ENCODE measurements around the gene STK36. TPM values are rescaled to one million over a fixed set of nuclear protein-coding genes. Genes with fewer than 3 reads are reported as not detected.

STK36 gene
- total and polyA plus RNA-seq, 2 donors (not counting 3 experiments of a cell fraction or from before 2014, with no cell fraction given) = 40.9 to 65.2 TPM

DNA sequence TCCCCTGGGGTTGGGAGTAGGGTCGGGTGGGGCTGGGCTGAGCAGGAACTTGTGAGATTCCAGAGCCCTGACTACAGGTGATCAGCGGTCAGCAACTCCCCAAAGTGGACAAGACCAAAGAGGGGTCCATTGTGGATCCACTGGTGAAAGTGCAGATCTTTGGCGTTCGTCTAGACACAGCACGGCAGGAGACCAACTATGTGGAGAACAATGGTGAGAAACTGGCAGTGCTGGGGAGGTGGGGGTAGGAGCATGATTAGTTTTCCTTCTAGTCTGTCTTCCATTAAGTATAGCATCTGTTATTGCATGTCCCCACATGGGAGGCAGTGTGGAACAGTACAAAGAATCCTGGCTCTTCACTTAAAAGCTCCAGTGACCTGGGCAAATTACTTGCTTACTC lies 36.2 kb upstream of the STK36 start:
- no peak for TF ChIP-seq POLR2A (IDR thresholded peaks at IDR 0.05; ENCODE audit: low read depth, low read length)
- TF ChIP-seq FOS (IDR thresholded peaks at IDR 0.05; ENCODE audit: borderline replicate concordance, insufficient read depth, low read length) = no peak
- no peak for TF ChIP-seq POLR2AphosphoS5 (IDR thresholded peaks at IDR 0.05; ENCODE audit: insufficient read depth, low read depth, low read length)
- TF ChIP-seq, protein P1, sequence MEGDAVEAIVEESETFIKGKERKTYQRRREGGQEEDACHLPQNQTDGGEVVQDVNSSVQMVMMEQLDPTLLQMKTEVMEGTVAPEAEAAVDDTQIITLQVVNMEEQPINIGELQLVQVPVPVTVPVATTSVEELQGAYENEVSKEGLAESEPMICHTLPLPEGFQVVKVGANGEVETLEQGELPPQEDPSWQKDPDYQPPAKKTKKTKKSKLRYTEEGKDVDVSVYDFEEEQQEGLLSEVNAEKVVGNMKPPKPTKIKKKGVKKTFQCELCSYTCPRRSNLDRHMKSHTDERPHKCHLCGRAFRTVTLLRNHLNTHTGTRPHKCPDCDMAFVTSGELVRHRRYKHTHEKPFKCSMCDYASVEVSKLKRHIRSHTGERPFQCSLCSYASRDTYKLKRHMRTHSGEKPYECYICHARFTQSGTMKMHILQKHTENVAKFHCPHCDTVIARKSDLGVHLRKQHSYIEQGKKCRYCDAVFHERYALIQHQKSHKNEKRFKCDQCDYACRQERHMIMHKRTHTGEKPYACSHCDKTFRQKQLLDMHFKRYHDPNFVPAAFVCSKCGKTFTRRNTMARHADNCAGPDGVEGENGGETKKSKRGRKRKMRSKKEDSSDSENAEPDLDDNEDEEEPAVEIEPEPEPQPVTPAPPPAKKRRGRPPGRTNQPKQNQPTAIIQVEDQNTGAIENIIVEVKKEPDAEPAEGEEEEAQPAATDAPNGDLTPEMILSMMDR (IDR thresholded peaks at IDR 0.05; ENCODE audit: extremely low read depth in 1 of 2, insufficient read depth in 1 of 2, low read depth in 1 of 2, low read length in 2 of 2) = no peak
- no peak for TF ChIP-seq MYC (IDR thresholded peaks at IDR 0.05; ENCODE audit: low read depth, low read length)
- TF ChIP-seq GATA2 (IDR thresholded peaks at IDR 0.05; ENCODE audit: insufficient read depth, insufficient read length, low read depth, low read length) = no peak
- TF ChIP-seq JUN (IDR thresholded peaks at IDR 0.05; ENCODE audit: borderline replicate concordance, insufficient read depth, insufficient read length, low read depth) = no peak
- TF ChIP-seq EZH2 (IDR thresholded peaks at IDR 0.05; ENCODE audit: borderline replicate concordance, low read depth, low read length, severe bottlenecking) = no peak
- TF ChIP-seq, protein P2, sequence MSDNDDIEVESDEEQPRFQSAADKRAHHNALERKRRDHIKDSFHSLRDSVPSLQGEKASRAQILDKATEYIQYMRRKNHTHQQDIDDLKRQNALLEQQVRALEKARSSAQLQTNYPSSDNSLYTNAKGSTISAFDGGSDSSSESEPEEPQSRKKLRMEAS (IDR thresholded peaks at IDR 0.05; ENCODE audit: insufficient read depth, insufficient read length) = no peak
- no peaks in the 10 kb centered on the region for H3K27me3 ChIP-seq (ENCODE audit: control insufficient read depth in 2 of 2, insufficient read depth in 2 of 2, low read length in 2 of 2)
- FAIRE-seq (no peak), DNase-seq (ENCODE audit: low read depth, low spot score) (no peak)
- H2AFZ ChIP-seq (ENCODE audit: low read depth, low read length) = no peak overlapping the region
- no peak overlapping the region for H3K27ac ChIP-seq (ENCODE audit: insufficient read depth, low read depth, low read length)
- H3K4me3 ChIP-seq (replicated peaks in 1 of 3; ENCODE audit: insufficient read depth in 1 of 3, low read depth in 1 of 3, low read length in 3 of 3) = no peak overlapping the region
- no peak overlapping the region for H3K9ac ChIP-seq (replicated peaks; ENCODE audit: extremely low read depth, insufficient read depth, low read length)
- no TSS peak for BruUV-seq (replicated peaks)
- peaks cover 22 to 40% of the 10 kb centered on the region in 2 experiments for H3K36me3 ChIP-seq (ENCODE audit: control insufficient read depth in 2 of 2, extremely low read depth in 1 of 2, insufficient read depth in 2 of 2, low read length in 2 of 2)
- no peaks in the 10 kb centered on the region for H3K9me3 ChIP-seq (replicated peaks; ENCODE audit: control insufficient read depth, insufficient read depth, low read length)
- H3K4me1 ChIP-seq (ENCODE audit: control insufficient read depth, extremely low read depth, insufficient read depth, low read length) = peaks cover 18% of the 10 kb centered on the region
- intact Hi-C loops (cut with micrococcal nuclease) = no loop called here
- ChIA-PET POLR2A (no interaction called here), CTCF (no interaction called here)
- no peak overlapping the region for H3K4me2 ChIP-seq (ENCODE audit: insufficient read depth, low read length)
- dilution Hi-C loops (cut with MboI; ENCODE audit: extremely low pct_ligation_motif_present, low sequenced_read_pairs) = no loop called here
- no peaks in the 10 kb centered on the region for H3K79me2 ChIP-seq (ENCODE audit: control insufficient read depth, insufficient read depth, low read length)
- H3K9me1 ChIP-seq (replicated peaks; ENCODE audit: control insufficient read depth, extremely low read depth, insufficient read depth, low read length) = no peaks in the 10 kb centered on the region
- H4K20me1 ChIP-seq (replicated peaks; ENCODE audit: control insufficient read depth, extremely low read depth, insufficient read depth, low read length) = no peaks in the 10 kb centered on the region
